GM21381 (cell line): Measurements from ENCODE around the gene EIF2B4.
"Not testable (repeated sequence)": the region's sequence is repeated elsewhere in the genome, so short reads cannot be mapped to it uniquely, and the experiment has no call there.

Source experiments
- ATAC-seq: cut with Tn5 transposase; IDR thresholded peaks from one replicate; pipeline ENCODE4 v1.9.1; 2021; ENCODE audit warnings: mild to moderate bottlenecking, moderate library complexity; ENCODE audit not compliant: unreplicated experiment

The EIF2B4 gene

DNA sequence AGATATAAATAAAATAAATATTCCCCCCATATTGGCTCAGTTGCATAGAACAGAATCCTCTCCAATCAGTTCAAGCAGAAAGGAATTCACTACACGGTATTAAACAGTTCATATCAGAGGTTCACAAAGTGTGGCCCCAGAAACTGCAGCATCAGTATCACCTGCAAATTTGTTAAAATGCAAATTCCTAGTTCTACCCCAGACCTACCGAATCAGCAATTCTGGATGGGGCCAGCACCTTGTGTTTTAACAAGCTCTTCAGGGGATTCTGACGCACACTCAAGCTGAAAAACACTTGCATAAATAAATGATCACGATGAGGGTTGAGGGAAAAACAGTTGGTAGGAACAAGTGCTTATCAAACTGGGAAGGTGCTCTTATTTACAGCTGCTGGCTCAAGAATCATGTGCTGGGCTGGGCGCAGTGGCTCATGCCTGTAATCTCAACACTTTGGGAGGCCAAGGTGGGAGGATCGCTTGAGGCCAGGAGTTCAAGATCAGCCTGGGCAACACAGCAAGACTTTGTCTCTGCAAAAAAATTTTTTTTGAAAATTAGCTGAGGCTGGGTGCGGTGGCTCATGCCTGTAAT, 19.9 kb downstream of the EIF2B4 start:
- ATAC-seq: no peak

DNA sequence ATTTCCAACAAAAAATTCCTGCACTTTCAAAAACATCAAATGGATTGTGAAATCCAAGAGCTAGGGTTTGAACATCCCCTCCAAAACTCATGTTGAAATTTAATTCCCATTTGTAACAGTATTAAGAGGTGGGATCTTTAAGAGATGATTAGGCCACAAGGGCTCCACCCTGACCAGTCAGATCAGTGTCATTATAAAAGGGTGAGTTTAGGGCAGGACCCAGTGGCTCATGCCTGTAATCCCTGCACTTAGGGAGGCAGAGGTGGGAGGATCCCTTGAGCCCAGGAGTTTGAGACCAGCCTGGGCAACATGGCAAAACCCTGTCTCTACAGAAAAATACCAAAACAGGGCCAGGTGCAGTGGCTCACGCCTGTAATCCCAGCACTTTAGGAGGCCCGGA, 22.5 kb downstream of the EIF2B4 start:
- ATAC-seq: no peak

DNA sequence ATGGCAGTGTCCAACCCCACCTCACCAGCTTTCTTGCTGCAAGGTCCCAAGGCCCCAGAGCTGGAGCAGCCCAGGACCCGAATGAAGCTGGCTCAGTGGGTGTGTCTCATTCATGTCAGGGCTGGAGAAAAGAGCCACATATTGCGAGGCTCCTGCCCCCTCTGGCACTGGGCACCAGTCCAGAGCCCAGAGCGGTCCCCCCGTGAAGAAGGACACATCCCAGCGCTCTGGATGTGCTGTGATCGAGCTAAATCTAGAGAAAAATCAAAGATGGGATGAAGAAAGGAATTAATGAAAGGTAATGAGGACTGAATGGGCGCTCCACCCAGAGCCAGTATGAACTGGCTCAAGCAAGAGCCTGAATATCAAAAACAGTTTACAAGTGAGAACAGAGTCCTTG, 34.0 kb downstream of the EIF2B4 start:
- ATAC-seq: no peak

DNA sequence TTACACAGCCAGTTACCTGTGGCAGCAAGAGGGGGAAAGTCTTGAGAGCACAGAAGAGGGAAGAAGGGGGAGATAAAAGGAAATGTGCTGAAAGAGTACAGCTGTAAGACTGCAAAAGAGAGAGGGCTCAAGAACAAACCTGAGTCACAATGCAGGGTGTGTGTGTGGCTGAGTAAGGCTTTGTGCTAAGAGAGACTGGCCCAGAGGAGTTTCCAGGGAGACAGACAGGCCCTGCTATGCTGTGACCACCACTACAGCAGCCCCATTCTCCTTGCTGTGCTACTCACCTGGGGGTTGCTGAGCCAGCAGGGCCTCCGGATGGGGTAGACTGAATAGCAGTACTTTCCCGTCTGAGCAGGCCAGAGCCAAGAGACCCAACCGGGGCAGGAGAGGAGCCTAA, 34.8 kb downstream of the EIF2B4 start:
- ATAC-seq: no peak

DNA sequence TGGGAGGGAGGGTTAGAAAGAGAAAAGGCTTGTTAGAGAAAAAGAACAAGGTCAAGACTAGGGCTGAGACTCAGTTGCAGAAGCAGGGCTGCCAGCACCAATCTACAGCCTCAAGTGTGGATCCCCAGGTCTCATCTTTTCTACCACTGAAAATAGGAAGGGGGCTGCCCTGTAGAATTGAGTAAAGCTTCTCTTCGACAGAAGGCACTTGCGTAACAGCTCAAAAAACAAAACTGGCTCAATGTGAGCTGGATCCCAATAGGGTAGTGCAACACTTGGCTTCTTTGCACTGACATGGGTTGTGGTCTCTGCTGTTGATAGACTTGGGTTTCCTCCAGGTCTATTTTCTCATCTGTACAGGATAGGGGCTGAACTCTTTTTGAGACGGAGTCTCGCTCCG, 45.4 kb downstream of the EIF2B4 start:
- no peak for ATAC-seq

DNA sequence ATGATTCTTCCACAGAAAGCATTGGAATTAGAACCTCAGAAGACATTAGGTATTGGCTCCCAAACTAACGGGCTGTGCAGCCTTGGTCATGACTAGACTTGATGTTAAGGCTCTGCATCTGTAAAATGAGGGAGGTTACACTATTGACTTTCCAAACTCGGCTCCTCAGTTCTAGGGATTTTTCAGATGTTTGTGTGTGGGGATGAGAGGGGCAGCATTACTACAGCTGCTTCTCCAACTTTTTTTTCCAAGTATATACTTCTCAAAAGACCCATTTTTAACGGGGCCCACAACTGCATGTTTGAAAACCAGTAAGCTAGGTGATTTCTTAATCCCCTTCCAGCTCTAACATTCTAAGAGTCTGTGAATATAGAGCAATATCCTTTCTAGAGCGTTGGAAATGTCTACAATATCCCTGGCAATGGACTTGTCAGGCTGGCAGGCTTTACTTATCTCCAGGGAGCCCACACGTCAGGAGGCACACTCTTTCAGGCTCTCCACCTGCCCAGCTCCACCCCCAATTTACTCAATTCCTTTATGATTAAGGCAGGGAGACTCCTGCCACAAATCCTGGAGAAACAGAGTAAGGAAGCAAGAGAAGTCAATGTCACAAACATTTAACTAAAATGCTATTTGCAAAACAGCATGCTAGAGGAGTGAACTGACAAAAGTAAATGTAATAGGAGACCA, 46.4 kb downstream of the EIF2B4 start:
- ATAC-seq: no peak

DNA sequence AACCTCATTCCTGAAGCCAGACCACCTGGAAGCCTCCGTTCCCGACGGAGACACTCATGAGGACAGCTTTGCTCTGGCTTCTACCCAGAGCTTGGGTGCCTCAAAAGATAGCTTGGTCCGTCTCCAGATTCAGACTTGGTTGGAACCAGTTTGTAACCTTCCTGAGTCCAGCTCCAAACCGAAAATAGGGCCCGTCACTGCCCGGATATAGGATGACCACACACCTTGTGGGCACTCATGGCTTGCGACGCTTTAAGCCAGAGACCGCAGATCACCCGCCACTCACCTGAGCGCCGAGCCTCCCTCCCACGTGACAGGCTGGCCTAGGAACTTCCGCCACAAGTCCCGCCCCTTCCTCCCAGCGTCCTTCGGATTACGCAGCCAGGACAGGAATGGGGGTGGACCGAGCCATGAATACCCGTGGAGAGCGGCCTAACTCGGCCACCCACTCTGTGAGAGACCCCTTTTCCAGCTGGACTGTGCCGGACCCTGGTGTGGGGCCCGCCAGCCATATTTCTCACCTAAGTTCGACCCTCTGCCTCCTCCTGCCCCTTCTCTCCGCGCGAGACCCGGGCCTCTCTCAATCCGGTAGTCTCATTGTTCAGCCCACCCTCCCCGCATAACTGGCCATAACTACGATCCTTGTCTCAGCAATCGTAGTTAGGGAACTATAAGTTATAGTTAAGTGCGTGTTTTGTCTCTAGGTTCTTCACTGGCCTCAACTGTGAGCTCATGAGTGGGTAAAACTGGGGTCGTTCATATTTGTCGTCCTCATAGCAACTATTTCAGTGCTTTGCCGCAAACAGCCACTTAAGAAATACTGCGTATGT, 47.2 kb downstream of the EIF2B4 start, which contains the start of gene MPV17:
Gene MPV17, minus strand, starts transcription at position 332 of the 830 bp plus-strand sequence. CDS start 580 bp downstream, outside the sequence.
- ATAC-seq: peak; percentile 96

DNA sequence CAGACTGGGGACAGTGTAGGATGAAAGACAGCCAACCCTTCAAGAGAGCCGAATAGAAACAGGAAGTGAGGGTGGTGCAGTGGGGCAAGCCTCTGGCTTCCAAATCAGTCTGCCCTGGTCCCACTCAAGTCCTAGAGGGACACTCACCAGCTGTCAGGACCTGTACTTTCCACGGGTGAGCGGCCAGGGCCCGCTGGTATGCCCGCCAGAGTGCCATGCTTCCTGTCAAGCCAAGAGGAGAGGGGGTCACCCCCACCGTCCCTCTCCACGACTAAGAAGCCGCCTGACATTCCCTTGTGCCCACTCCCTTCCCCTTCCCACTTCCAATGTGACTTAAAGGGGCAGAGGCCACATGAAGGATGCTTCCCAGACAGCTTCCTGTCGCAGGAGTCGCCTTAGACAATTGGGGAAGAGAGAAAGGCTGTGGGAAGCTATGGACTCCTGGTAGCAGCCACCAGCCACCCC, 47.8 kb downstream of the EIF2B4 start:
- ATAC-seq: no peak

DNA sequence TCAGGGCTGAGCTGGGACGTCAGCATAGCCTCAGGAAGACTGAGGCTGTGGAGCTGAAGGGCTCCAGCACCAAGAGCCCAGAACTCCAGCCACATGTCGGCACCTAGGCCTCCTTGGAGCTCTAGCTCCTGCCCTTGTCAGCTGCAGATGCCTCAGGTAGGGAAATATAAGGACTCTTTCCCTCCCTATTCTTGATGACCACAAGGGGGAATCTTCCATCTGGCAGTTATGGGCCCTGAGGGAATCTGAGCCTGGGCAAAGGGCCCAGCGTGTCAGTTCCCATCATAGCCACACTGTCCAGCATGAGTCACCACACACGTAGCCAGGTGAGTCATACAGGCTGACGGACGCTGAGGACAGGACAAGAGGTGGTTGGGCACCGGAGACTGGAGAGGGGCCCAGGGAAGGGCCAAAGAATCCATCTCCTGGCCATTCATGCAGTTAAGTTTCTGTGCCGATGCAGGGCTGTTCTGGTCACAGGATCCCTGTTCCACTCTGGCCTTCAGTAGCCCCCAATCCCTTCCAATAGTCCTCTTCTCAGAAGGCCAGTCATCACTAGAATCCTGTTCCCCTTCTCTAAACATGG, 49.1 kb downstream of the EIF2B4 start:
- no peak for ATAC-seq

DNA sequence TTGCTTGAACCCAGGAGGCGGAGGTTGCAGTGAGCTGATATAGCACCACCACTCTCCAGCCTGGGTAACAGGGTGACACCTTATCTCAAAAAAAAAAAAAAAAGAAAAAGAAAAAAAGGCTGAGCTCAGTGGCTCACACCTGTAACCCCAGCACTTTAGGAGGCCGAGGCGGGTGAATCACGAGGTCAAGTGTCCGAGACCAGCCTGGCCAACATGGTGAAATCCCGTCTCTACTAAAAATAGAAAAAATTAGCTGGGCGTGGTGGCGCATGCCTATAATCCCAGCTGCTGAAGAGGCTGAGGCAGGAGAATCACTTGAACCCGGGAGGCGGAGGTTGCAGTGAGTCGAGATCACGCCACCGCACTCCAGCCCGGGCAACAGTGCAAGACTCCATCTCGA, 50.3 kb downstream of the EIF2B4 start:
- ATAC-seq: not testable (repeated sequence)

DNA sequence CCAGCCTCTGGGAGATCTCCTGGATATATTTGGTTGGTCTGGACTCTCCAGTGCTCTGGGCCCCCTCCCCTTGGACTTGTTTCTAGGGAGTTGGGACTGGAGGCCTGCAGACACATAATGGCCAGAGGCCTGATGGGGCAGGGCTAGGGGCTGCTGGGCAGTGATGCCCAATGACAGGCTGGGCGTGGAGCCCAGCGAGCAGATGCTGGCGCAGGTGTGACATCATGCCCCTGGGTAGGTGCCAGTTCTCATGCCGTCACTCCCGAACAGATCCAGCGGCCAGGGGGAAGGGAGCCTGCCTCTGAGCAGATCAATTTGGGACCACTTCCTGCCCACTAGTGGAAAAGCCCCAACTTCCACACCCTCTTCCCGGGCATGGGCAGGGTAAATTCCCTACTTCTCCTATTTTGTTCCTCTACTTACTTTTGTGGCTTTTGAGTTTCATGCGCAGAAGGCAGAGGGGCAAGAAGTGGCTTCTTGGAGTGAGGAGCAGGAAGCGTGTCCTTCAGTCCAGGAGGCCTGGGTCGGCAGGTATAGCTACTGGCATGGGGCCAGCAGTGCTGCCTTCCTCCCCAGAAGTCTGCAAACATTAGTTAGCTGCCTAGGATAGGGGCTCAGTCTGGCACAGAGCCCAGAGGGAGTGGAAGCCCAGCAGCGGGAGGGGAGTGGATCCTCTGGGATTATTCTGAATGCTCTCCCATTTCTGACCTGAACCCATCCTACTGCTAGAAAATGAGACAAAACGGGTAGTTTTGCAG, 53.3 kb downstream of the EIF2B4 start:
- ATAC-seq: no peak

DNA sequence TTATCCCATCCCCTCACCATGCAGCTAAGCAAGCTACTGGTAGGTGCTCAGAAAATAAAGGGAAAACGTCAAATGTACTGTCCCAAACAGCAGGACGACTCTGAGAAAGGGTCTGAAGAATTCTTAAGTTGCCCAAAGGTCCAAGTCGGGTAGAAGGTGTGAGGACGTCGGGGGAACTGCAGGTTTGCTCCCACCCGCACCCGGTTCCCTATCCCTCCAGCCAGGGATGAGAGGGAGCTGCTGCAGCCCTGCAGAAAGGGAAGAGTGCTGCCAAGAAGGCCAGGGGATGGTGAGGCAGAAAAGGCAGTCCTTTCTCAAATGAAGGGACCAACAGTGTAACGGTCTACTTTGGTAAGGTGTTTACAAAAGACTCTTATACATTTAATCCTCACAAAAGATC, 55.0 kb downstream of the EIF2B4 start:
- no peak for ATAC-seq

DNA sequence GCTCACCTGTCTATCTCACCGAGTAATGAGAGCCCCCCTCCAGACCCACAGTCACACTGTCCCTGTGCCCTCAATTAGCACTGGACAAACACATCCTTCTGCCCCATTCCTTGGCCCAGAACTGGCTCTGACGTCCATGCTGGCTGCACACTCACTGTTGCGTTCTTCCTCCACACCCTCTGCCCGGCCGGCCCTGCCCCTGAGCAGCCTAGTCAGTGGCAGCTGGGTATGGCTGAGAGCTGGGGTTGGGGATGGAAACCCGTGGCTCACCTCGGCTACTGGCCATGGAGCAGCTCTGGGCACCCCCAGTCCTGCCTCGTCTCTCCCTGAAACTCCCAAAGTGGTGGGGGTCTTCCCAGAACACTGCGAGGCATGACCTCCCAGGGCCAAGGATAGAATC, 55.4 kb downstream of the EIF2B4 start:
- no peak for ATAC-seq
